ENCODE measurements around the gene ADAD1. TPM values are rescaled to one million over a fixed set of nuclear protein-coding genes. Genes with fewer than 3 reads are reported as not detected.

Gene ADAD1
- total RNA-seq, 4 donors from 2014 or later: not detected

GRCh38 chr4:122384245-122384644 is 5.4 kb downstream of the ADAD1 start:
- in situ Hi-C loops (cut with MboI; ENCODE audit: low sequenced_read_pairs in 4 of 4): no loop called here
- DNase-seq: no peak
- intact Hi-C loops (cut with DNase I; ENCODE audit: low total_unique reads): no loop called here
- ATAC-seq: no peak
- H3K27ac ChIP-seq: no peak overlapping the region
- no peaks in the 10 kb centered on the region for H3K36me3 ChIP-seq
- TF ChIP-seq POLR2A (IDR thresholded peaks at IDR 0.05): no peak
- TF ChIP-seq CTCF (IDR thresholded peaks at IDR 0.05 in 4 of 5, conservative IDR thresholded peaks at IDR 0.05 in 1 of 5): no peak
- H3K27me3 ChIP-seq: no peaks in the 10 kb centered on the region
- no peaks in the 10 kb centered on the region for H3K4me1 ChIP-seq
- H3K9me3 ChIP-seq: no peaks in the 10 kb centered on the region
- H3K4me3 ChIP-seq: no peak overlapping the region

- Histone ChIP-seq H3K36me3 (no peaks in the 10 kb centered on the region), H3K27ac (no peak overlapping the region), H3K4me3 (no peak overlapping the region), H3K4me1 (no peaks in the 10 kb centered on the region), H3K9me3 (no peaks in the 10 kb centered on the region), H3K27me3 (no peaks in the 10 kb centered on the region)
- intact Hi-C loops (cut with DNase I; ENCODE audit: low total_unique reads) (no loop called here), in situ Hi-C loops (cut with MboI; ENCODE audit: low sequenced_read_pairs in 4 of 4) (no loop called here)
- TF ChIP-seq CTCF (IDR thresholded peaks at IDR 0.05 in 4 of 5, conservative IDR thresholded peaks at IDR 0.05 in 1 of 5) (no peak), POLR2A (IDR thresholded peaks at IDR 0.05) (no peak)
- ATAC-seq: no peak
- DNase-seq: no peak
These were observed 14.5 kb downstream of the ADAD1 start for GRCh38 chr4:122393276-122393675.

- no peak for TF ChIP-seq CTCF (IDR thresholded peaks at IDR 0.05 in 4 of 5, conservative IDR thresholded peaks at IDR 0.05 in 1 of 5)
- TF ChIP-seq POLR2A (IDR thresholded peaks at IDR 0.05): no peak
- in situ Hi-C loops (cut with MboI; ENCODE audit: low sequenced_read_pairs in 4 of 4): no loop called here
- Histone ChIP-seq H3K9me3 (no peaks in the 10 kb centered on the region), H3K27me3 (no peaks in the 10 kb centered on the region), H3K4me1 (no peaks in the 10 kb centered on the region), H3K27ac (no peak overlapping the region), H3K36me3 (no peaks in the 10 kb centered on the region), H3K4me3 (no peak overlapping the region)
- intact Hi-C loops (cut with DNase I; ENCODE audit: low total_unique reads): no loop called here
- ATAC-seq (no peak), DNase-seq (no peak)
These were observed 25.1 kb downstream of the ADAD1 start for GRCh38 chr4:122403861-122404260.

GRCh38 chr4:122412547-122412946 is 33.7 kb downstream of the ADAD1 start:
- no peak for TF ChIP-seq CTCF (IDR thresholded peaks at IDR 0.05 in 4 of 5, conservative IDR thresholded peaks at IDR 0.05 in 1 of 5)
- no peak for TF ChIP-seq POLR2A (IDR thresholded peaks at IDR 0.05)
- no peaks in the 10 kb centered on the region for H3K27me3 ChIP-seq
- no peaks in the 10 kb centered on the region for H3K36me3 ChIP-seq
- H3K4me3 ChIP-seq: no peak overlapping the region
- in situ Hi-C loops (cut with MboI; ENCODE audit: low sequenced_read_pairs in 4 of 4) (no loop called here), intact Hi-C loops (cut with DNase I; ENCODE audit: low total_unique reads) (no loop called here)
- ATAC-seq: no peak
- H3K9me3 ChIP-seq: no peaks in the 10 kb centered on the region
- DNase-seq: no peak
- no peak overlapping the region for H3K27ac ChIP-seq
- H3K4me1 ChIP-seq: no peaks in the 10 kb centered on the region

- H3K4me3 ChIP-seq: no peak overlapping the region
- no peak overlapping the region for H3K27ac ChIP-seq
- no peaks in the 10 kb centered on the region for H3K36me3 ChIP-seq
- DNase-seq: no peak
- no peak for ATAC-seq
- in situ Hi-C loops (cut with MboI; ENCODE audit: low sequenced_read_pairs in 4 of 4): no loop called here
- H3K4me1 ChIP-seq: no peaks in the 10 kb centered on the region
- intact Hi-C loops (cut with DNase I; ENCODE audit: low total_unique reads): no loop called here
- TF ChIP-seq POLR2A (IDR thresholded peaks at IDR 0.05) (no peak), CTCF (IDR thresholded peaks at IDR 0.05 in 4 of 5, conservative IDR thresholded peaks at IDR 0.05 in 1 of 5) (no peak)
- H3K27me3 ChIP-seq: no peaks in the 10 kb centered on the region
- no peaks in the 10 kb centered on the region for H3K9me3 ChIP-seq
These were observed 44.4 kb downstream of the ADAD1 start for GRCh38 chr4:122423246-122423645.
